ENCODE measurements around the gene C6orf52.

DNA sequence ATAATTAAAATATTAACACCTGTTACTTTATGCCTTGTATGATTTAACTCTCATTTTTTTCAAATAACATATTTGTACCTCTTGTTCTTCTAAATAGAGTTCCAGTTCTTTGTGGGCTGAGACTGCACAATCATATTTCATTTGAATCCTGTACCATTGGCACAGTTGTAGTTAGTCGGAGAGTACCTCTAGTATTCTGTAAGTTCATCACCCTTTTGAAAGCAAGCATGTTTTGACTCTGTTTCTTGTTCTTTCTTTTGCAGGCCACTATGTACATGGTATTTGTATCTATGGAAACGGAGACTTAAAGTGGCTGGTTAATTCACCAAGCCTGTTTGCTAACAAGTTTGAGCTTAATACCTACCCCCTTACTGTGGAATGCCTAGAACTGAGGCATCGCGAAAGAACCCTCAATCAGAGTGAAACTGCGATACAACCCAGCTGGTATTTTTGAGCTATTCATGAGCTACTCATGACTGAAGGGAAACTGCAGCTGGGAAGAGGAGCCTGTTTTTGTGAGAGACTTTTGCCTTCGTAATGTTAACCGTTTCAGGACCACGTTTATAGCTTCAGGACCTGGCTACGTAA lies 68.2 kb downstream of the C6orf52 start:
- TF ChIP-seq FOXK2 (IDR thresholded peaks at IDR 0.05): no peak
- TF ChIP-seq ZNF384 (IDR thresholded peaks at IDR 0.05): no peak
- no peak for TF ChIP-seq FOXA1 (IDR thresholded peaks at IDR 0.05)

Measured in HEK293T (cell line).